Left lung (tissue), 14 donors: ENCODE data around the gene LCE1A. TPM values are rescaled to one million over a fixed set of nuclear protein-coding genes. Genes with fewer than 3 reads are reported as not detected.

Experiments
- ATAC-seq: fragments of 200-7000 bp; cut with Tn5 transposase; one replicate; pipeline ENCODE4 v1.9.1; 2020; ENCODE audit warnings: moderate library complexity
- DNase-seq, 4 donors: peaks; one replicate each; pipeline ENCODE4 v3.0.0-alpha.2; 2013 to 2020
- H3K27ac ChIP-seq, 2 donors: fragments of 200-600 bp; sonication (generic) in 1 of 2; one replicate each; pipeline versions ENCODE4 v1.5.0 to v1.8.0; 2020 to 2021
- H3K27me3 ChIP-seq, 2 donors: fragments of 200-600 bp; sonication (generic) in 1 of 2; one replicate each; pipeline versions ENCODE4 v1.5.0 to v1.8.0; 2020 to 2021
- H3K36me3 ChIP-seq, 2 donors: fragments of 200-600 bp; sonication (generic) in 1 of 2; one replicate each; pipeline versions ENCODE4 v1.5.0 to v1.8.0; 2020 to 2021
- H3K4me1 ChIP-seq, 2 donors: fragments of 200-600 bp; one replicate each; pipeline ENCODE4 v1.8.0; 2021
- H3K4me3 ChIP-seq, 2 donors: fragments of 200-600 bp; sonication (generic) in 1 of 2; one replicate each; pipeline versions ENCODE4 v1.5.0 to v1.8.0; 2020 to 2021; ENCODE audit warnings: mild to moderate bottlenecking in 1 of 2
- H3K9me3 ChIP-seq, 2 donors: fragments of 200-600 bp; sonication (generic) in 1 of 2; one replicate each; pipeline versions ENCODE4 v1.5.0 to v1.8.0; 2020 to 2021
- intact Hi-C, 2 donors: fragments of 100-400 bp; cut with DNase I; formaldehyde crosslinking; loops; one replicate each; pipeline versions ENCODE4 v1.11.2 to v1.14.2; 2022
- long read RNA-seq, 12 donors: library from polyadenylated mRNA in 2 of 12; unstranded in 2 of 12; transcript quantifications; one replicate each; pipeline ENCODE4 v2.0.0 and lab custom pipeline, GENCODE V29; 2019 to 2026
- polyA plus RNA-seq, 6 donors: library from polyadenylated mRNA; unstranded; fragments of 120-200 nt; gene quantifications; one replicate each; pipeline ENCODE4 v1.2.1, GENCODE V29; 2013; ENCODE audit not compliant: insufficient read length in 6 of 6
- total RNA-seq, 2 donors: library from RNA; stranded (reverse); fragmentation: NEBNext Ultra II Directional; extraction: Animal tissue kit (Norgen Biotek cat#: 25700); gene quantifications; one replicate each; pipeline ENCODE4 v1.2.1, GENCODE V29; 2021
- TF ChIP-seq, protein P1 (sequence below), 2 donors: fragments of 200-600 bp; sonication (generic) in 1 of 2; IDR thresholded peaks; one replicate each; pipeline versions ENCODE4 v1.5.0 to v1.8.0; 2021; ENCODE audit warnings: antibody characterized with exemption in 2 of 2
- donor health status: DM: no; HTN: yes; CAD: no.
- donor health status: DM: no; HTN: no; CAD: no.

Gene LCE1A, protein sequence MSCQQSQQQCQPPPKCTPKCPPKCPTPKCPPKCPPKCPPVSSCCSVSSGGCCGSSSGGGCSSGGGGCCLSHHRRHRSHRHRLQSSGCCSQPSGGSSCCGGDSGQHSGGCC
- total RNA-seq, result not detected
- polyA plus RNA-seq, result not detected
- long read RNA-seq, donor 1, result 0 reads
- long read RNA-seq, donor 2, result 0 reads
- long read RNA-seq, donor 3, result 0 reads
- long read RNA-seq, donor 4, result 0 reads
- long read RNA-seq, donor 5, result 0 reads
- long read RNA-seq, donor 6, result 0 reads
- long read RNA-seq, donor 7, result 0 reads
- long read RNA-seq, donor 8, result 0 reads
- long read RNA-seq, donor 9, result 0 reads
- long read RNA-seq, donor 10, result 0 reads
- long read RNA-seq, donor 11, result 0 reads
- long read RNA-seq, donor 12, result 0 reads

DNA sequence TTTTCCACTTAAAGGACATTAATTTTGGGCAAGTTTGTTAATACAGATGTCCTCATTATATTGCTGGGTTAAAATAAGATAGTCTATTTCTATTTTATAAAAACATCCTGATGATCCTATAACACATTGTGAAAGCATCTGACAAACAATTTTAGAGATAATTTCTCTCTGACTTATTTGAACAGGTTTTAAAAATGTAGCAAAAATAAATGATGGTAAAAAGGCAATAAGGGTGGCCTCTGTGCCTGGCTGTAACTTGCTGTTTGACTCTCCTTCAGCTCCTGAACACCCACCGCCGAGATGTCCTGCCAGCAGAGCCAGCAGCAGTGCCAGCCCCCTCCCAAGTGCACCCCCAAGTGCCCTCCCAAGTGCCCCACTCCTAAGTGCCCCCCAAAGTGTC, at the start of gene LCE1A:
LCE1A (plus strand) TSS at position 301 of the 400 bp plus-strand sequence; CDS start at position 301, 0 bp downstream.
- Histone ChIP-seq H3K4me1 (no peaks in the 10 kb centered on the region), H3K4me3 (no peak within 1 kb of the TSS), H3K27me3 (peaks cover 0 to 14% of the 10 kb centered on the region in 2 donors), H3K36me3 (no peaks in the 10 kb centered on the region), H3K9me3 (peaks cover 0 to 1% of the 10 kb centered on the region in 2 donors), H3K27ac (no peak within 1 kb of the TSS)
- TF ChIP-seq, protein P1, sequence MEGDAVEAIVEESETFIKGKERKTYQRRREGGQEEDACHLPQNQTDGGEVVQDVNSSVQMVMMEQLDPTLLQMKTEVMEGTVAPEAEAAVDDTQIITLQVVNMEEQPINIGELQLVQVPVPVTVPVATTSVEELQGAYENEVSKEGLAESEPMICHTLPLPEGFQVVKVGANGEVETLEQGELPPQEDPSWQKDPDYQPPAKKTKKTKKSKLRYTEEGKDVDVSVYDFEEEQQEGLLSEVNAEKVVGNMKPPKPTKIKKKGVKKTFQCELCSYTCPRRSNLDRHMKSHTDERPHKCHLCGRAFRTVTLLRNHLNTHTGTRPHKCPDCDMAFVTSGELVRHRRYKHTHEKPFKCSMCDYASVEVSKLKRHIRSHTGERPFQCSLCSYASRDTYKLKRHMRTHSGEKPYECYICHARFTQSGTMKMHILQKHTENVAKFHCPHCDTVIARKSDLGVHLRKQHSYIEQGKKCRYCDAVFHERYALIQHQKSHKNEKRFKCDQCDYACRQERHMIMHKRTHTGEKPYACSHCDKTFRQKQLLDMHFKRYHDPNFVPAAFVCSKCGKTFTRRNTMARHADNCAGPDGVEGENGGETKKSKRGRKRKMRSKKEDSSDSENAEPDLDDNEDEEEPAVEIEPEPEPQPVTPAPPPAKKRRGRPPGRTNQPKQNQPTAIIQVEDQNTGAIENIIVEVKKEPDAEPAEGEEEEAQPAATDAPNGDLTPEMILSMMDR (IDR thresholded peaks at IDR 0.05), result no peak
- DNase-seq, result no peak
- intact Hi-C loops, result no loop called here
- no peak for ATAC-seq

DNA sequence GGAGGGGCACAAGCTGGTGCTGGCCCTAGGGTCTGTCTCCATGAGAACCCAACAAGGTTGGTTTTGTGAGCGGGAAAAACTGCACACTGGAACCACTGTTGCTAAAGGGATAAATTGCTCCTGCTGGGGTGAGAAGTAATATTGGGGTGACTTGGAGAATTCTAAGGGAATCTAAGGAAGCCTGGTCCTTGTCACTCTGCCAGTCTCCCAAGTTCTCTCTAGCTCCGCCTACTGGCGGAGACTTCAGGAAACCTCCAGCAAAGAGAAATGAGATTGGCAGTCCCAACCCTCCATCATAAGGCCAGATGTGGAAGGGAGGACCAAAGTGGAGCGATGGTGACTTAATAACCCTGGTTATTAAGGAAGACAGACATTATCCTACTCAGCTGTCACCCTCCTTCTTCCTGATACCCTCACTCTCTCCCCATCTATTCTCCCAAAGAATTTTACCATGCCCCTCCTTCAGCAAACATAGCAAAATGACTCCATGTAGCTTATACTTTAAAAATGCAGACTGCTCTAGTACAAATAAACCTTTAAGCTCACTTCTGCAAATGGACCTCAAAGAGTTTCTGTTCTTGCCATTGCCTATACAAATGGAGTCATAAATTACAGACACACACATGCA, 49.6 kb upstream of the LCE1A start:
- H3K27ac ChIP-seq, result no peak overlapping the region
- DNase-seq (peak in 1 of 4 donors; percentile 1), ATAC-seq (no peak)
- no peaks in the 10 kb centered on the region for H3K4me1 ChIP-seq
- no peaks in the 10 kb centered on the region for H3K36me3 ChIP-seq
- no peaks in the 10 kb centered on the region for H3K9me3 ChIP-seq
- intact Hi-C loops, result no loop called here
- H3K4me3 ChIP-seq, result no peak overlapping the region
- H3K27me3 ChIP-seq, result peaks cover 0 to 5% of the 10 kb centered on the region in 2 donors
- TF ChIP-seq, protein P1 (IDR thresholded peaks at IDR 0.05), result no peak

DNA sequence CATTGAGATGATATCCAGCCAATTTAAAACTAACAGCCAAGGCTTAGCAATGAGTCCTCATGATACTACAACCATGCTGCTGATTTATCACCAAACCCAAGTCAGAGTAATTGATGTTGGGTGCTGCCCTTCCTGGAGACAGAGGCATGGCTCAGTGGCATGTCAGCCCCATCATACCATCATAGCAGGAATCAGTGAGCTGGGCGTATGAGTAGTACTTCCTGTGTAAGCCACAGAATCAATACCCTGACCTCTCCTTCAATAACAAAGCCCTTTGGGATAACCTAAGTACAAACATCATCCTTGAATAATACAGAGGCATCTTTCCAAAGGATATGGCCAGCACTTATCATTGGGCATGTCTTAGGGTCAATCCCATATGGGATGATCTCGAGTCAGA, 44.2 kb upstream of the LCE1A start:
- no peak for ATAC-seq
- H3K27me3 ChIP-seq, result peaks cover 0 to 5% of the 10 kb centered on the region in 2 donors
- TF ChIP-seq, protein P1 (IDR thresholded peaks at IDR 0.05), result no peak
- DNase-seq, result no peak
- intact Hi-C loops, result no loop called here
- no peak overlapping the region for H3K4me3 ChIP-seq
- no peaks in the 10 kb centered on the region for H3K9me3 ChIP-seq
- no peaks in the 10 kb centered on the region for H3K36me3 ChIP-seq
- no peak overlapping the region for H3K27ac ChIP-seq
- no peaks in the 10 kb centered on the region for H3K4me1 ChIP-seq

DNA sequence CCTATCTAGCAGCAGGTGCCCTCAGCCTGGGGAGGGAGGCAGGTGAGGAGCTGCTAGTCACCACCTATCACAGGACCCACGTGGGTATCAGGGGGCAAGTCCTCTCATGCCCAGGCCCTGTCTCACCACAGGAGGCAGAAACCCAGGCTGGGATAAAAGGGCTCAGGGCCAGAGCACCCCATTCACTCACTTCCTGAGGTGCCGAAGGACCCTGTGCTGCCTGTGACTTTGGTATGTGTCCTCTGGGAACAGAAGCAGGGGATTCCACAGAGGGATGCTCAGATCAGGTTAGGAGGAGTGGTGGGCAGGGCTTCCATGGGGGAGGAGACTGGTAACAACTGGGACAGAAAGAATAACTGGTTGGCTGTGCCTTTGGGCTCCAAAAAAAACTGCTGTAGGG, 41.2 kb upstream of the LCE1A start, which contains the start of gene LCE1E:
LCE1E (plus strand) TSS at position 181 of the 400 bp plus-strand sequence. CDS start 1,043 bp downstream, outside the sequence.
- no peak for DNase-seq
- TF ChIP-seq, protein P1 (IDR thresholded peaks at IDR 0.05), result no peak
- Histone ChIP-seq H3K27me3 (peaks cover 0 to 5% of the 10 kb centered on the region in 2 donors), H3K36me3 (no peaks in the 10 kb centered on the region), H3K27ac (no peak within 1 kb of the TSS), H3K9me3 (no peaks in the 10 kb centered on the region), H3K4me1 (no peaks in the 10 kb centered on the region), H3K4me3 (no peak within 1 kb of the TSS)
- no peak for ATAC-seq
- intact Hi-C loops, result no loop called here

DNA sequence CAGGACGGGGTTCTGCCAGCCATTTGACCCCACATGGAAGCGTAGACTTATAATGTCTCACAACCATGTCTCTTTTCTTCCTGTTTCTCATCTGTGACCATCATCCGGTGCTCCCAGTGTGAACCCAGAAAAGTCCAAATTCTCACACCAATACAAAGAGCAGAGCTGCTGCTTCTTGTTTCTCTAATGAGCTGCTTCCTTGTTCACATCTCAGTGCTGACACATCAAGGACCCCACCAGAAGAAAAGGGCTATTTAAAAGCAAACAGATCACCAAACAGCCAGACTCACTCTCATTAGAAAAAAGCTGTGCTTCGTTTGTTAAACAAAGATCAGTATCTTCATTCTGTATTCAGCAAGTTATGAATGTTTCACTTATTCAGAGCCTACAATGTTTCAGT, 31.6 kb upstream of the LCE1A start:
- Histone ChIP-seq H3K36me3 (no peaks in the 10 kb centered on the region), H3K4me1 (no peaks in the 10 kb centered on the region), H3K4me3 (no peak overlapping the region), H3K27ac (no peak overlapping the region), H3K9me3 (no peaks in the 10 kb centered on the region), H3K27me3 (no peaks in the 10 kb centered on the region)
- ATAC-seq (no peak), DNase-seq (no peak)
- intact Hi-C loops, result no loop called here
- TF ChIP-seq, protein P1 (IDR thresholded peaks at IDR 0.05), result no peak
